ENCODE results near the gene PDE1C.

PDE1C gene

DNA sequence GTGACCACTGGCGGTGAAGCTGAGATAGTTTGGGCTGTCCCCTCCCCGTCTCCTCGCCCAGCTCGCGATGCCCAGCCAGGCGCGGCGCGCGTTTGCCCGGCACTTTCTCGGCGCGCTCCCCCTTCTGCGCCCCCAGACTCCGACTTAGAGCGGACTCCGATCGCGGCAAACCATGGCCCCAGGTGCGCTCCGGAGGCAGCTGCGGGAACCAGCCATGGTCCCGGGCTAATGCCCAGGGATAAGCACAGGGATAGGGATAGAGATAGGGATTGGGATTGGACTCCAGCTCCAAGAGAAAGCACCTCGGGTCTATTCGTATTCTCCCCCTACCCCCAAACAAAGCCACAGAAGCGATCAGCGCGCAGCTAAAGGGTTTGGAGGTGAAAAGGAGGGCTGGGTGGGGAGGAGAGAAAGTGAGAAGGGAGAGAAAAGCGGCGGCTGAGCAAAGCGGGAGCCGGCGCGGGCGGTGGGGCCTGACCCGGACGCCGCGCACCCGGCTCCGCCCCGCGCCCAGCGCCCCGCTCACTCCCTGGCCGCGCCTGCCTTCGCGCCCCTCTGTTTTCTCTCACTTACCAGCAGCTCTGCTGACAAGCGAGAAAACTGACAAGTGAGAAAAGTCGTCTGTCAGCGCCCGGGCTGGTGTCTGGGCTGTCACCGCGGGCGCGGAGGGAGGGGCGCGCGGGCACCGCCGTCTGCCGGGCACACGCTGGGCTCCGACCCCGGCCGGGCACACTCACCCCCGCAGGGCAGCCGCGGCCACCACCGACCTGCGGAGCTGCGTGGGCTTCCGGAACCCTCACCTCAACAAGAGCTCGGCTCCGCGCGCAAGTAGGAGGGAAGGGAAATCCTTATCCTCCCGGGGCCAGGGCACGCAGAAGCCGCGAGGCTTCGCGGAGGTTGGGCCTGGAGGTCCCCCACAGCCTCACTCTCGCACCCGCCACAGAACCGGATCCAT lies at the start of gene PDE1C:
PDE1C (minus strand) TSS at position 2 of the 955 bp plus-strand sequence.
- DNase-seq: peak; percentile 48

GRCh38 chr7:32119790-32120196 lies 49.6 kb upstream of the PDE1C start:
- DNase-seq: no peak

DNA sequence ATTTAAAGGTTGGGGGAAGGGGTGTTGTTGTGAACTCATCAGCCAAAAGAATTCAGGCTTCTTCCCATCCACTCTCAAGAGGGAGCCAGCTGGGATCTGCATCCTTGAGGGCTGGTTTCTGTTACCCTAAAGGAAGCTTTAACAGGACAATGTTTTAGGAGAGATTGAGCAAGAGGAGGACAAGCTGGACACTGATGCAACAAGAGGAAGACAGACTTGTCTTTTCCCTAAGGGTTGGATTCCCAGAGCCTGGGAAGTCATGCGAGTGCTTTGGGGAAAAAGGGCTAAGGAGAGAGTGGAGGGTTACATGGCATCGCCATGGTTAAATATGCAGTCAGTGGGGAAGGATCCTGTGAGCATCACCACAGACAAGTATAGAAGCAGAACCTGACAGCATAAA lies 47.6 kb upstream of the PDE1C start:
- DNase-seq: no peak

DNA sequence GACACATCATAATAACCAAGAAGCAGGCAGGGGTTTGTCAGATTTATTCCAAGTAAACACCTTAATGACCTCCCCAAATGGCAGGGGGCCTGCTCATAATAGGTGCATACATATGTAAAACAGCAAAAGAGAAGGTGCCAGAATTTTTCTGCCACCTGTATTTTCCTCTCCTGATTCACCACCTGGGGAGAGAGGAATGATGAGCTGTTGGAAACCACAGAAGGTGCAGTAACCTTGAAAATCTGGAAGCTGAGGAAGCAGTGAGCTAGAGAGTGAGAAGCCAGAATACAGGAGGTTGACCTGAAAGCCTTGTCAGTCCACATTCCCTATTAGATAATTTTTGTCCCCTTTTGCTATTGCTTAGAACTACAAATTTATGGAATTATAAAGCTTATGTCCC lies 46.2 kb upstream of the PDE1C start:
- no peak for DNase-seq

DNA sequence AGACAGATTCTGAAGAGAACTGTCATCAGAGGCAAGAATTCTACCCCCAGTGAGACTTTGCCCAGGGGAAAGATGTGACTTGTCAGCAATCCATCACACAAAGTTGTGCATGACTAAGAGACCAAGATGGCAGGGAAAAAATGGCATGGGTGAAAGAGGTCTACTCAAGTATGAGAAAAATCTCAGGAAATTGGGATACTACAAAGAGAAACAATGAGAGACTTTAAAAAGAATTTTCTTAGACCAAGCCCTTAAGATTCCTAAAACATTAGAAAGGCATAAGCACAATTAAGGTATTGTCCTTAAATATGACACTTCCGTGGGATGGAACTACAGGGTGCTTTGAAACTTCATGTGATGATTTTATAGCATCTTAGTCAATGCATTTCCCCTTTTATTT lies 45.6 kb upstream of the PDE1C start:
- peak; percentile 23 for DNase-seq

DNA sequence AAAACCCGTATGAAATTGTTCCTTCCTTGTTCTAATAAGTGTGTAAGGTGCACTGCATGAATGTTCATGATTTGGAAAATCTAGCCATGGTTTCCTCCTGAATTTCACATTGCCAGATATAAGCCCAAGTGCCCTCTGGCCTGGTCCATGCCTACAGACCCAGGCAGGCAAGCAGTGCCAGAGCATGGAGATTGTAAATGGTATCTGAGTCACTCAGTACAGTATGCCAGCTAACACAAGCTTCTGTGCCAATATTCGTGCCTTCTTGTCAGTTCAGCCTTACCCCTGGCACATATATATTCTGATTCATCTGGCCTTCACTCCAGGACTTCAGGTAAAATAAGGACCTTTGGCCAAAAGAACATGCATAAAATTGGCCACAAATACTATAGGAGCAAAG lies 38.4 kb upstream of the PDE1C start:
- DNase-seq: no peak

DNA sequence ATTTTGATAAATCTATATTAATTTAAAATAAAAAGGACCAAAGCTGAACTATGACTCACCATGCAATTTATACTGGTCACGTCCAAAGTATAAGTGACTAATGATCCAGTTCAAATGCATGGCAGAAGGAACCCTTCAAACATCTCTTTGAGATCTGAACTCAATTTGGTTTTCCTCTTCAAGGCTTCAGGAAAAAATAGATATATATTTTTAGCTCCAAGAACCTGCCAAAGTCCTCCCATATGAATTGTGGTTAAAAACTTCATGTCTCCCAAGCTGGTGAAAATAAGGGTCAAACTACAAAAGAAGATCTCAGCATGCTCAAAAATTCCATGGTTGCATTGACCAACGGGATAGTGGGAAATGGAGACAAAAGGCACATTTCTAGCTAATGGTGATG lies 34.6 kb upstream of the PDE1C start:
- no peak for DNase-seq

DNA sequence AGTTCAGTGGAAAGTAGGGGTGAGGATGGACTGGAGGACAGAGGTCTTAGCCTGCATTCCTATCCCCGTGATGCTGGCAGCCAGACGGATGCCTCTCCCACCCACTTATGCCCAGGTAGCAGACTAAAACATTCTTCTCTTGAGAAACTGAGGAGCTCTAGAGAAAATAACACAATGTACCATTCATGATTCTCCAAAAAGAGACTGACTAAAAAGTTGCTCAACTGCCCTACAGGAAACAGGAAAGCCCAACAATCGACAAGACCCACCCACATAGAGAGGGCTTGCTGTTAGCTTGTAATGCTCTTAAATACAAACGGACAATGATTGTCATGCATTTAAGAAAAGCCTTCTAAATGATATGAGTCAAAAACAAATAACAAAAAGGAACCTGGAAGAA lies 33.2 kb upstream of the PDE1C start:
- no peak for DNase-seq

GRCh38 chr7:32102432-32102873 lies 32.2 kb upstream of the PDE1C start:
- no peak for DNase-seq

DNA sequence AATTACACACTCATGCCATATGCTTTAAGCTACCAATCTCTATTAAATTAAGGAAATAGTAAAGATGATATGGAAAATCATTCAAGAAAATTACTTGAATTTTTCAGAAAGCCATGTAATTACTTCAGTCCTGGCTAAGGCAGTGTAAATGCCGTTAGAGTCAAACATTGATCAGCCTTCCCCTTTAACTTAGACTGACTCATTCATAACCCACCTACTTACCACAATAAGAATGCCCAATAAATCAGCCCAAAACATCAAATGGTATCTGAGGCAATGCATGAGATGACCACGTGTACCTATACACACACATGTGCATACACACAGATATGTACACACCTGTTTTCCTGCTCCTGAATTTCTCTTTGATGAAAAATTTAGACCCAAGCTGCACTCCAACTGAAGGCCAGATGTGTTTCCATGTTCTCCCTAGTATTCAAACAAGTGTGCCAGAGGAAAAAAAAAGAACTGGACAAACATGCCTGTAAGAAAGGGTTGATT lies 30.2 kb upstream of the PDE1C start:
- no peak for DNase-seq

DNA sequence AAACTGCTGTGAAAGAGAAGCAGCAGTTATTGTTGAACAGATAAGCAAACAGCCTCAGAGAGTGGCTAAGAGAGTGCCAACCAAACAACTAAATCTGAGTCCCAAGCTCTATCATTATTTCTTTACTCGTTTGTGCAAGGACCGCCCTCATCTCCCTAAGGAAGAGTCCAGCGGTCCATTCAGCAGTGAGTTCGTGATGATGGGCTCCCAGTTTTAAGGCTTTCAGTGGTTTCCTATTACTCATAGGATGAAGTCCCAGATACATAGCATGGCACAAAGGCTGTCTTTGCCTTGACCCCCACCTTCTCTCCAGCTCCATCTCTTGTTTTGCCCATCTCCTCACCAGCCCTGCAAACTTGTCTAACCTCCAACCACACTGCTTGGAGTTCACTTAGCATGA lies 24.3 kb upstream of the PDE1C start:
- DNase-seq: no peak

DNA sequence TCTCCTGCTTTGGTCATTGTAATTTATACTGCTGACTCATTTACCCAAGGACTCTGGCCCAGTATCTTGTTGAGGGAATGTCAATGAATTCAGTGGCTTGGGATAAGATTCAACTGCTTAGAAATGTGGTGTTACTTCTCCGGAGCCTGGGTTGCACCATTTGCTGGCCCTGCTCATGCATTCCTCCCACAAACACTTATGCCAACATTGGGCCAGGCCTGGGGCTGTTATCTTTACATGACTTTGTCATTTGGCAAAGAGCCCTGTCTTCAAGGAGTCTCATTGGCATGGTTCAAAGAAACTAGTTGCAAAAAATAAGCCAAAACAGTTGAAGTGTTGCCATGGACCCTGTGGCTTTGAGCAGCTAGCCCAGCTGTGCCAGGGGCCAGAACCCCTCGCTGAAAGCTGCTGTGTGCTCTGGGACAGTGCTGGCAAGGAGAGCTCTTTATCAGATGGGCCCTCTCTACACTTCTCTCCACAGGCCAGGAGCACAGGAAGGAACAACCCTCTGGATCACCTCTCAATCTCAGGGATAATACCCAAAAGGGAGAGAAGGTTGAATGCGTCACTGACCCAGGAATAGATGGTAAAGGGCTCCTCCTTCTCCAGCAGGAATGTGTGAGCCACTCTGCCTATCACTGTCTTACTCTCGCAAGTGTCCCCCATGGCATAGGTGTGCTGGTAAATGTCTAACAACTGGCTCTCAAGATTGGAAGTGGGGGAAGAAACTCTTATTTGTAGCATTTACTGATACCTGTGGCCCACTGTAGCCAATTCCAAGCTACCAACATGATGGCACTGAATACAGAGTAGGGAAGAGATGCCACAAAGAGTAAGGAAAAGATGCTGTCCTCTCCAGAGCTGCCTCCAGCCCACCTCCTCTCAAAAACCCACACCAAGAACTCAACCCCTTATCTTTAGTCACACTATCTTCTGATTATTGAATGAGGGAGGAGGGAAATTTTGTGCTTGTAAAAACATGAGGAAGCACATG lies 23.5 kb upstream of the PDE1C start:
- no peak for DNase-seq

DNA sequence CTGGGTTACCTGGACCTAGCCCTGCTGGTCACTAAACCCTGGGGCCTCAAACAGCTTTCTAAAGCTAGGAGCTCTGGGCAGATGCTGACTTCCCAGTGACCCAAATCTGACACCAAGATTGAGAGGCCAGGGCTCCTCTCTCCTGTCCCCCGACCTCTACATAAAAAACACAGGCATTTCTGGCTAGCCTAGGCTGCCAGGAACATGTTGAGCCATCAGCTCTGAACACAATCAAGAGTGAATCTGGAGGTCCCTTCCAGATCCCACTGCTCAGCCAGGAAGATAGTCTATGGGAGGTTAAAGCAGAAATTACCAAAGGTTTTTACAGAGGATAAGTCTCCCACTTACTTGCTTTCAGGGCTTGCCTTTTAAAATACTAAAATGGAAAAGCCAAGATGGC lies 22.1 kb upstream of the PDE1C start:
- DNase-seq: no peak

DNA sequence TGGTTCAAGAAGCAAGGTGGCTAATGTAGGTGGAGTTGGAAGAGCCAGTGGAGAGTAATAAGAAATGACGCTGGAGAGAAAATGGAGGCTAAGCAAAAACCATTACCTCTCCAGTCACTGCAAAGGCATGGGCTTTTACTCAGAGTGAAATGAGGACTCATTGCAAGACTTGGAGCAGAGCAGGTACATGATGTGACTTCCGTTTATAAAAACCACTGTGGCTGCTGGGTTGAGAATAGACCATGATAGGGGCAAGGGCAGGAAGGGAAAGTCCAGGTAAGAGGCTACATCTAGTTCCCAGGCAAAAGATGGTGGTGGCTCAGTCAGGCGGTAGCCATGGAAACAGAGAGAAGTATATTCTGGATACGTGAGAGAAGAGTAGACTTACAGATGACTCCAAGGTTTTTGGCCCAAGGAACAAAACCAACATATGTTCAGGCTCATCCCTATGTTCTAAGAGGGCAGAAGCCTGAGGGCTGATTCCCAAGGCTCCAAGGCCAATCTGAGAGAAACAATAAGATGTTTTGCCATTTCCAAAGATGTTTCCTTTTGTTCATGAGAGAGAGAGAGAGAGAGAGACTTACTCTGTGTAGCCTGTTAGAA lies 21.5 kb upstream of the PDE1C start:
- no peak for DNase-seq

DNA sequence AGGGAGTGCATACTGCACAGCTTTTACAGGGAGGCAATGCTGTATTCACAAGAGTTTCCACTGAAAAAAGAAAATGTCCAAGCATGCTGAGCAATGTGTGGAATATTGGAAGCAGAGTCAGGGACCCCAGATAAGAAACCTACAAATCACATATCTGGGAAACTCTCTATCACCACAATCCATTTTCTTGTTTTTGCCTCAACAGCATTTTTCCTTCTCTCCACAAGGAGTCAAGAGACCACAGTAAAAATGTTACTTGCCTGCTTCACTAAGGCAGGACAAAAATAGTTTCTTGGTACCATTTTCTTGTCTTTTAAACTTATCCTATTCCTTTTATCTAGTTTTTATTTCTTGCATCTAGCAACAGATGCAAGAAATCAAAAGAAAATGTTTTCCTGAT lies 19.5 kb upstream of the PDE1C start:
- DNase-seq: no peak

DNA sequence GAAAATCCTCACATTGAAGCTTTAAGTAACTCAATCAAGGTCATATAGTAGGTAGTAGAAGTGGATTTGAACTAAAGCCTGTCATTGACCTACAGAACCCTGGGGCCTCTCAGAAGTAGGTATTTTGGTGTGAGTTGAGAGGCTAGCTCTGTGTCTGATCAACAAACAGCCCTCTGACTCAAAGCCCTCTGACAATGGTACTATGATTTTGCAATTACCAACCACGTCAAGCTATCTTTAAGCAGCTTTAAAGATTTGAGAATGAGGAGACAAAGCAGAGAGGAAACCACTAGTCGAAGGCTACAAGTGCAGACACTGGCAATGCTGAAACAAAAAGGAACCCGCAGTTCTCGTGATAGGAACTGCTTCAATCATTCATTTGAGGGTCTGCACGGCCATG lies 19.0 kb upstream of the PDE1C start:
- no peak for DNase-seq

DNA sequence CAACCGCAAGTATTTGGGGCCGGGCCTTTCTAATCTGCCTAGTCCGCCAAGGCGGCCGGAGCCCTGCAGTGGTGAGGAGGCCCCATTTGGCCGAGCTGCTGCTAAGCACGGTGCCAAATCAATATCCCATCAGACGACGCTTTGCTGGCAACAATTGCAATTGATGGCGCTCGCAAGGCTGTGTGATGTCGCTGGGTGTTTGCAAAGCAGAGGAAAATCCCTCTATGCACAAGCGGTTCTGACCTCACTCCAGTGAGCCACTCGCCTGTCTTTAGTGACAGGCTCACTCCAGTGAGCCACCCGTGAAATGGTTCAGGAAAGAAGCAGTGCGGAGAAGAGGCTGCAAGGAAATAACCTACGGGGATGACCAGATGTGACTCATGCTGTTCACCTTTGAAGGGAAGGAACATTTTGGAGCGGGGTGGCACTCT lies 18.3 kb upstream of the PDE1C start:
- no peak for DNase-seq

GRCh38 chr7:32079510-32079909 lies 9.3 kb upstream of the PDE1C start:
- no peak for DNase-seq

- DNase-seq: no peak
Observed at GRCh38 chr7:32078824-32079223, 8.6 kb upstream of the PDE1C start.

DNA sequence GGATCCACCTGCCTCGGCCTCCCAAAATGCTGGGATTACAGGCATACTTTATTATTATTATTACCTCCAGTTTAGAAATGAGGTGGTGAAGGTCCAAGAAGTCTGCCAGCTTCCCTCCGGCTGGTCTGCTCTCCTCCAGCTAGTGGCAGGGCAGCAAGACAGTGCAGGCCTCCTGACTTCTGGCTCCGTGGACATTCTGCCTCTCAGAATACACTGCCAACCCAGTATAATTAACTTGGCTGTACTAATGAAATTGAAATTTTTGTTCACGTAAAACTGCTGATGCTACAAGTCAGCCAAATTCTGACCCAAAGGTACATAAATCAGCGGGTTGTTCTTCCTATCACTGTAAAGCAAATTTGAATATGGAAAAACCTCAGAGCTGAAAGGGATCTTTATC lies 7.6 kb upstream of the PDE1C start:
- no peak for DNase-seq

- peak; percentile 47 for DNase-seq
Observed at GRCh38 chr7:32076802-32077201, 6.6 kb upstream of the PDE1C start.

DNA sequence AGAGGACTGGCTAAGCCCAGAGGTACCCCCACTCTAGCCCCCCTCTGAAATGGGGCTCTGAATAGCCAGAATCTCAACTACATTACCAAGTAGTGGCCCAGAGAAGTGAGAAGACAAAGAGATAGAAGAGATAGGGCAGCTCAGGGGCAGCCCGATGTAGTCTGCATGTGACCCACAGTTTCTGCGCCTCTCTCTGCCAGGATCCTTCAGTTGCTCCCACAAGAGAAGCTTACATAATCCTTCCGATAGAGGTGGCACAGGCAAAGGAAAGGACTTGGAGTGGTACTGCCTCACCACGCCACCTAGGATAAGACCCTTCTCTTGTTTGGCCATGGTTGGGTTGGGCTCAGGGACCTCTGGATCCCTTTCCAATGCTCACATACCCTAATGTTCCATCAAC lies 5.4 kb upstream of the PDE1C start:
- no peak for DNase-seq

Data from HCEC 1CT (cell line).